Right atrium auricular region (tissue), 2 donors: ENCODE measurements around the gene STX16. TPM values are rescaled to one million over a fixed set of nuclear protein-coding genes. Genes with fewer than 3 reads are reported as not detected.
A peak's percentile ranks its signal among the peaks of the same experiment; 100 is the strongest.

ENCODE experiments used
- DNase-seq: peaks from one replicate; pipeline ENCODE4 v3.0.0-alpha.2; 2019; ENCODE audit warnings: low spot score
- H3K27ac ChIP-seq, 2 donors: fragments of 200-600 bp; sonication (generic); 1 replicate in 1 of 2; 2 replicates in 1 of 2; pipeline ENCODE4 v1.5.1; 2016 to 2019
- H3K27me3 ChIP-seq, 2 donors: fragments of 200-600 bp; sonication (generic); one replicate each; pipeline versions ENCODE4 v1.5.1 to v1.6.0; 2017 to 2019
- H3K36me3 ChIP-seq: fragments of 200-600 bp; sonication (generic); one replicate; pipeline ENCODE4 v1.5.1; 2016
- H3K4me1 ChIP-seq, 2 donors: fragments of 200-600 bp; sonication (generic); one replicate each; pipeline versions ENCODE4 v1.5.1 to v1.6.0; 2017 to 2019
- H3K4me3 ChIP-seq, 2 donors: fragments of 200-600 bp; sonication (generic); 1 replicate in 1 of 2; 2 replicates in 1 of 2; pipeline ENCODE4 v1.5.1; 2017 to 2019; ENCODE audit warnings: mild to moderate bottlenecking in 1 of 2, moderate library complexity in 1 of 2
- H3K9me3 ChIP-seq, 2 donors: fragments of 200-600 bp; sonication (generic); one replicate each; pipeline ENCODE4 v1.5.1; 2019
- total RNA-seq, 2 donors: library from RNA; depleted of rRNA; stranded (reverse); fragments of >200 nt; gene quantifications; one replicate each; pipeline ENCODE4 v1.1.0, GENCODE V29; 2016
- TF ChIP-seq, protein P1 (sequence below), 2 donors: fragments of 200-600 bp; sonication (generic); IDR thresholded peaks; one replicate each; pipeline ENCODE4 v1.5.1; 2019; ENCODE audit warnings: antibody characterized with exemption in 2 of 2

STX16 gene
- total RNA-seq, 2 donors from 2014 or later: 20.9 to 26.1 TPM

DNA sequence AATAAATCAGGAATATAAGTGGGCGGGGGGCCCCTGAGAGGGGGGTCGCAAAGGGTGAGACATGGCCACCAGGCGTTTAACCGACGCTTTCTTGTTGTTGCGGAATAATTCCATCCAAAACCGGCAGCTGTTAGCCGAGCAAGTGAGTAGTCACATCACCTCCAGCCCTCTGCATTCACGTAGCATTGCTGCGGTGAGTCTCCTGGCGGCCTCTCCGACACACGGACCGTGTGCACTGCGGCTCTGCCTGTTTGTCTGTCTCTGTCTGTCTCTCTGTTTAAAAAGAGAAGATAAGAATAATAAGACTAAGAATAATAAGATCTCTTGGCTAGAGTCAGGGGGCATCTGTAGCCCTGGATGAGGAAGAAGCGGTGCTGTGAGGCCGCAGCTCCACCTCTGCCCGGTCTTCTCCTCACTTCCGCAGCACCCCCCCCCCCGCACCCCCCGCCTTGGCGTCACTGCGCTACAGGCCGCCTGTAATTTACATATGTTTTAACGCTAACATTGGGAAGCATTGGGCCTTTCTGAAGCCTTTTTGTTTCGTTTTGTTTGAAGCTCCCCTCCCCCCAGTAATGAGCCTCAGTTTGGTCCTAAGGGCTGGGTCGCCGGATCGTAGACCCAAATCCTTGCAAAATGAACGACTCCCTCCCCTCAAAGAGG is 993 bp downstream of the STX16 start:
- Histone ChIP-seq H3K9me3 (no peaks in the 10 kb centered on the region), H3K36me3 (no peaks in the 10 kb centered on the region), H3K27me3 (no peaks in the 10 kb centered on the region), H3K4me3 (peak overlapping the region; percentile 84 to 97), H3K4me1 (peaks cover 0 to 54% of the 10 kb centered on the region in 2 donors), H3K27ac (peak overlapping the region; percentile 93 to 96)
- peak; percentile 62 for DNase-seq
- TF ChIP-seq, protein P1, sequence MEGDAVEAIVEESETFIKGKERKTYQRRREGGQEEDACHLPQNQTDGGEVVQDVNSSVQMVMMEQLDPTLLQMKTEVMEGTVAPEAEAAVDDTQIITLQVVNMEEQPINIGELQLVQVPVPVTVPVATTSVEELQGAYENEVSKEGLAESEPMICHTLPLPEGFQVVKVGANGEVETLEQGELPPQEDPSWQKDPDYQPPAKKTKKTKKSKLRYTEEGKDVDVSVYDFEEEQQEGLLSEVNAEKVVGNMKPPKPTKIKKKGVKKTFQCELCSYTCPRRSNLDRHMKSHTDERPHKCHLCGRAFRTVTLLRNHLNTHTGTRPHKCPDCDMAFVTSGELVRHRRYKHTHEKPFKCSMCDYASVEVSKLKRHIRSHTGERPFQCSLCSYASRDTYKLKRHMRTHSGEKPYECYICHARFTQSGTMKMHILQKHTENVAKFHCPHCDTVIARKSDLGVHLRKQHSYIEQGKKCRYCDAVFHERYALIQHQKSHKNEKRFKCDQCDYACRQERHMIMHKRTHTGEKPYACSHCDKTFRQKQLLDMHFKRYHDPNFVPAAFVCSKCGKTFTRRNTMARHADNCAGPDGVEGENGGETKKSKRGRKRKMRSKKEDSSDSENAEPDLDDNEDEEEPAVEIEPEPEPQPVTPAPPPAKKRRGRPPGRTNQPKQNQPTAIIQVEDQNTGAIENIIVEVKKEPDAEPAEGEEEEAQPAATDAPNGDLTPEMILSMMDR (IDR thresholded peaks at IDR 0.05): peak in 1 of 2 donors; percentile 15

DNA sequence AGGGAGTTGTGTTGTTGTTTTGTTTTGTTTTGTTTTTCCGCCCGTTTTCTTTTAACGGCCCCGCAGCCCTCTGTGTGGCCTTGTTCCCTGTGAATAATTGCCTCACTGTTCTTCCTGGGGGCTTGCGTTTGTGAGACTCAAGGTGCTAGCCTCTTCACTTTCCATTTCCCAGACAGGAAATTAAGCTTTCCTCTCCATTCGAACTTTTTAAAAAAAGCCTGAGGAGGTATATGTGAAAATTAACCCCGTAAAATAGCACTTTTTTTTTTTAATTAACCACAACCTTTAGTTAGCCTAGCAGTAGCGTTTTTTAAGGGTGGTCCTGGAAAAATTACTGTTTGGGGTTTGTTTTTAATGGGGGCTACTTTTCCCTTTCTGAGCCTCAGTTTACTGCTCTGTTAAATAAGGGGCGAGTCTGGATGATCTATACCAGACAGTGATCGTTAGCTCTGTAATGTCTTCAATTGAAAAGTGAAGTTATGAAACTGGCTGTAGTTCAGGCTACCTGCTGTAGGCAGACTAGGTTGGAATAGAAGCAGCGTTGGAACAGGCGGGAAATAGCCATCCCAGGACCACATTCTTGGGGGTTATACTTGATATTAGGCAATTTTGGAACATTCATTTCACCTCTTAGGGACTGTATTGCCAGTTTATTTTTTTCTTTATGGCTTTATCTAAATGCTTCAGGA is 1.7 kb downstream of the STX16 start:
- TF ChIP-seq, protein P1 (IDR thresholded peaks at IDR 0.05): no peak
- no peaks in the 10 kb centered on the region for H3K36me3 ChIP-seq
- H3K4me3 ChIP-seq: peak overlapping the region; percentile 84 to 97
- DNase-seq: no peak
- no peaks in the 10 kb centered on the region for H3K9me3 ChIP-seq
- peak overlapping the region; percentile 93 to 96 for H3K27ac ChIP-seq
- H3K27me3 ChIP-seq: no peaks in the 10 kb centered on the region
- H3K4me1 ChIP-seq: peaks cover 0 to 60% of the 10 kb centered on the region in 2 donors

- no peak for DNase-seq
- Histone ChIP-seq H3K4me3 (no peak overlapping the region), H3K27me3 (no peaks in the 10 kb centered on the region), H3K36me3 (no peaks in the 10 kb centered on the region), H3K27ac (no peak overlapping the region), H3K9me3 (no peaks in the 10 kb centered on the region), H3K4me1 (peaks cover 0 to 64% of the 10 kb centered on the region in 2 donors)
- TF ChIP-seq, protein P1 (IDR thresholded peaks at IDR 0.05): no peak
Observed at GRCh38 chr20:58654337-58654736, 3.3 kb downstream of the STX16 start.

DNA sequence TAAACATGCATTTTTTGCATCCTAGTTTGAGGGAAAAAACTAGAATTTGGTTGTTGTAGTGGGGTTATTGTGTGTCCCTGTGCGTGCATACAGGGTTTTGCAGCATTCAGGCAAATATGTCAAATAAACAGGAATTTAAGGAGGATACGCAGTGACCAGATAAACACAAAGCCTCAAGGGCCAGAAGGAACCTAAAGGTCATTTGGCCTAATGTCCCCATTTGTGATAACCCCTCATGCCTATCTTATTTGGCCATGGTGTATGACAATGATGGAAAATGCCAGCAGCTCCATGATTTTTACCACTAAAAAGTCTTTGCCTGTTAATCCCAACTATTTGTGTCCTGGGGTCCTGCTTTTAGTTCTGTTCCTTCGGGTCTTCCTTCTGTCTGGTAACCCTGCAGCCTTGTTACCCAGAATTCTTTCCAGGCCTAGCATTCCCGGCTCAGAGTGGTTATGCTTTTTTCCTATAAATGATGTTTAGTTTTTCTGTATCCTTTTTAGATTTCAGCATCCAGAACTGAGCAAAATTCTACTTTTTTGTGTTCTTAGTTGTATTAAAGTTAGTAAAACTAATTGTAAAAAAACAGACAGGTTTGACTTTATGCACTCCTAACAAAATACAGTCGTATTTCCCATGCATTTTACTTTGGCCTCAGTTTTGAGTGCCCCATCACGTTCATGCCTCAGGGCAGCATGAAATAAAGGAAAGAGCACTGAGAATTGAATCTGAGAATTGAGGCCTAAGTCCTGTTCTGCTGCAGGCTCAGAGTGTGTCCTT is 4.4 kb downstream of the STX16 start:
- no peak overlapping the region for H3K4me3 ChIP-seq
- no peaks in the 10 kb centered on the region for H3K36me3 ChIP-seq
- H3K27me3 ChIP-seq: no peaks in the 10 kb centered on the region
- H3K27ac ChIP-seq: no peak overlapping the region
- no peaks in the 10 kb centered on the region for H3K9me3 ChIP-seq
- H3K4me1 ChIP-seq: peaks cover 0 to 58% of the 10 kb centered on the region in 2 donors
- no peak for DNase-seq
- TF ChIP-seq, protein P1 (IDR thresholded peaks at IDR 0.05): no peak

DNA sequence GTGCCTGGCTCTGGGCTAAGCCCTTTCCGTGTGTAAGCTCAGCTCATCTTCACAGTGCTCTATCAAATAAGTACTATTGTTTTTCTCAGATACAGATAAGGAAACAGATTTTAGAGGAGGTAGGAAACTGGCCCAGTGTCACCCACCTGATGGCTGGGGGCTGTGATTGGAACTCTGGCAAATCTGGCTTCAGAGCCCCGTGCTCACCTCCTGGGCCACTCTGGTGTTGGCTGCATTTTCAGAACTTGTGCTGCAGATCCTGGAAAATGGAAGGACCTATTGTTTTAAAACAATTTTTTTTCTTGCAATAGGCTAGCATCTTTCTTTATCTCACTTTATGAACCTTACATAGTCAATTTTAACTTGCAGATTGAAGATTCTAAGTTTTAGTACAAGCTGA is 5.7 kb downstream of the STX16 start:
- Histone ChIP-seq H3K4me3 (no peak overlapping the region), H3K27me3 (no peaks in the 10 kb centered on the region), H3K9me3 (no peaks in the 10 kb centered on the region), H3K27ac (no peak overlapping the region), H3K4me1 (peaks cover 0 to 68% of the 10 kb centered on the region in 2 donors), H3K36me3 (peaks cover 6% of the 10 kb centered on the region)
- DNase-seq: no peak
- TF ChIP-seq, protein P1 (IDR thresholded peaks at IDR 0.05): no peak
